Fibroblast of lung (primary cell): ENCODE measurements around the gene ZFPM1. TPM values are rescaled to one million over a fixed set of nuclear protein-coding genes. Genes with fewer than 3 reads are reported as not detected.
A peak's percentile ranks its signal among the peaks of the same experiment; 100 is the strongest.

ENCODE experiments used
- DNase-seq, 2 donors: peaks; one replicate each; pipeline versions ENCODE4 v3.0.0 to v3.0.0-alpha.2; 2010; ENCODE audit warnings: low read depth in 2 of 2
- H2AFZ ChIP-seq: 2 replicates; pipeline ENCODE4 v1.5.1; 2012; ENCODE audit warnings: low read length, control low read depth, inconsistent platforms
- H3K27ac ChIP-seq: 2 replicates; pipeline ENCODE4 v1.5.1; 2011; ENCODE audit warnings: low read length, control low read depth; ENCODE audit not compliant: insufficient read depth
- H3K27me3 ChIP-seq: 2 replicates; pipeline ENCODE4 v1.5.1; 2011; ENCODE audit warnings: mild to moderate bottlenecking, low read length; ENCODE audit not compliant: control insufficient read depth, insufficient read depth
- H3K36me3 ChIP-seq: 2 replicates; pipeline ENCODE4 v1.5.1; 2011; ENCODE audit warnings: low read length; ENCODE audit not compliant: control insufficient read depth, insufficient read depth
- H3K4me1 ChIP-seq: 2 replicates; pipeline ENCODE4 v1.5.1; 2011; ENCODE audit warnings: low read length; ENCODE audit not compliant: control insufficient read depth, insufficient read depth; ENCODE audit errors: extremely low read depth
- H3K4me2 ChIP-seq: 2 replicates; pipeline ENCODE4 v1.5.1; 2011; ENCODE audit warnings: low read length, control low read depth; ENCODE audit not compliant: insufficient read depth; ENCODE audit errors: extremely low read depth
- H3K4me3 ChIP-seq, 4 experiments: fragments of 200-600 bp in 1 of 4; sonication (generic) in 1 of 4; replicated peaks in 1 of 4; 2 replicates each; pipeline ENCODE4 v1.5.1; 2011 to 2016; ENCODE audit warnings: low read length in 4 of 4, low read depth in 3 of 4, mild to moderate bottlenecking in 3 of 4, control low read depth in 2 of 4, inconsistent platforms in 1 of 4, mixed read lengths in 1 of 4; ENCODE audit not compliant: insufficient read depth in 1 of 4; ENCODE audit errors: control extremely low read depth in 1 of 4
- H3K79me2 ChIP-seq: 2 replicates; pipeline ENCODE4 v1.5.1; 2012; ENCODE audit warnings: mild to moderate bottlenecking, low read length, inconsistent platforms; ENCODE audit not compliant: control insufficient read depth, insufficient read depth
- H3K9ac ChIP-seq: 2 replicates; pipeline ENCODE4 v1.5.1; 2011; ENCODE audit warnings: mild to moderate bottlenecking, low read length, control low read depth; ENCODE audit not compliant: insufficient read depth
- H3K9me3 ChIP-seq: 2 replicates; pipeline ENCODE4 v1.5.1; 2012; ENCODE audit warnings: low read depth, low read length; ENCODE audit not compliant: control insufficient read depth, insufficient read depth
- H4K20me1 ChIP-seq: 2 replicates; pipeline ENCODE4 v1.5.1; 2011; ENCODE audit warnings: low read length; ENCODE audit not compliant: control insufficient read depth, insufficient read depth; ENCODE audit errors: extremely low read depth
- CTCF ChIP-seq, 2 donors: IDR thresholded peaks in 1 of 2; conservative IDR thresholded peaks in 1 of 2; 1 replicate in 1 of 2; 2 replicates in 1 of 2; pipeline ENCODE4 v1.5.1; 2011 to 2012; ENCODE audit warnings: low read length in 2 of 2, control low read depth in 1 of 2, inconsistent platforms in 1 of 2, low read depth in 1 of 2, mild to moderate bottlenecking in 1 of 2
- EZH2 ChIP-seq: IDR thresholded peaks from 2 replicates; pipeline ENCODE4 v1.5.1; 2012; ENCODE audit warnings: low read length, control low read depth, mild to moderate bottlenecking; ENCODE audit errors: missing control alignments
- polyA plus RNA-seq, 2 donors: library from polyadenylated mRNA; depleted of rRNA in 1 of 2; stranded (reverse) in 1 of 2; unstranded in 1 of 2; fragments of >200 nt; gene quantifications; 2 replicates each; pipeline ENCODE4 v1.2.1, GENCODE V29; 2011 to 2012; ENCODE audit warnings: missing spikeins in 1 of 2
- total RNA-seq: library from RNA; depleted of rRNA; stranded (reverse); fragments of >200 nt; gene quantifications from 2 replicates; pipeline ENCODE4 v1.2.1, GENCODE V29; 2014

The ZFPM1 gene
- total and polyA plus RNA-seq, 2 donors (not counting 1 experiment from before 2014, with no cell fraction given), result 0.27 to 1.7 TPM

- Histone ChIP-seq H4K20me1 (no peaks in the 10 kb centered on the region), H3K4me2 (no peak overlapping the region)
- peak in 1 of 2 donors; percentile 13 for DNase-seq
Measured at GRCh38 chr16:88459366-88460073, 6.4 kb downstream of the ZFPM1 start.

GRCh38 chr16:88460496-88461330 lies 7.6 kb downstream of the ZFPM1 start:
- no peaks in the 10 kb centered on the region for H3K79me2 ChIP-seq
- H3K27ac ChIP-seq, result no peak overlapping the region
- no peaks in the 10 kb centered on the region for H3K36me3 ChIP-seq
- no peak for DNase-seq
- H3K9ac ChIP-seq, result no peak overlapping the region
- no peak for TF ChIP-seq EZH2
- TF ChIP-seq CTCF (conservative IDR thresholded peaks at IDR 0.05 in 1 of 2, IDR thresholded peaks at IDR 0.05 in 1 of 2; ENCODE audit: low read depth in 1 of 2, low read length in 2 of 2), result no peak
- peaks cover 3% of the 10 kb centered on the region for H3K4me1 ChIP-seq
- no peak overlapping the region for H3K4me3 ChIP-seq
- no peak overlapping the region for H2AFZ ChIP-seq
- no peaks in the 10 kb centered on the region for H3K27me3 ChIP-seq
- no peaks in the 10 kb centered on the region for H3K9me3 ChIP-seq
- H4K20me1 ChIP-seq, result no peaks in the 10 kb centered on the region
- no peak overlapping the region for H3K4me2 ChIP-seq

More at GRCh38 chr16:88459366-88460073, 6.4 kb downstream of the ZFPM1 start:
- H3K4me3 ChIP-seq, result no peak overlapping the region
- no peaks in the 10 kb centered on the region for H3K9me3 ChIP-seq
- no peak overlapping the region for H3K27ac ChIP-seq
- H3K79me2 ChIP-seq, result no peaks in the 10 kb centered on the region
- TF ChIP-seq CTCF (conservative IDR thresholded peaks at IDR 0.05 in 1 of 2, IDR thresholded peaks at IDR 0.05 in 1 of 2; ENCODE audit: low read depth in 1 of 2, low read length in 2 of 2) (no peak), EZH2 (no peak)
- H3K9ac ChIP-seq, result no peak overlapping the region
- H3K27me3 ChIP-seq, result no peaks in the 10 kb centered on the region
- peaks cover 7% of the 10 kb centered on the region for H3K4me1 ChIP-seq
- no peak overlapping the region for H2AFZ ChIP-seq
- H3K36me3 ChIP-seq, result no peaks in the 10 kb centered on the region
